Measurements from ENCODE around the gene TFB1M.
A peak's percentile ranks its signal among the peaks of the same experiment; 100 is the strongest.
"Not testable (repeated sequence)": the region's sequence is repeated elsewhere in the genome, so short reads cannot be mapped to it uniquely, and the experiment has no call there.

Gene TFB1M

GRCh38 chr6:155319902-155320301 lies 5.6 kb upstream of the TFB1M start:
- H3K27me3 Mint-ChIP-seq = no peaks in the 10 kb centered on the region
- H3K9me3 Mint-ChIP-seq = no peaks in the 10 kb centered on the region
- H3K4me3 Mint-ChIP-seq = no peak overlapping the region
- no peak overlapping the region for H3K27ac Mint-ChIP-seq
- H3K4me1 Mint-ChIP-seq (ENCODE audit: low read depth) = peaks cover 14% of the 10 kb centered on the region
- no peaks in the 10 kb centered on the region for H3K36me3 Mint-ChIP-seq (ENCODE audit: low read depth)

DNA sequence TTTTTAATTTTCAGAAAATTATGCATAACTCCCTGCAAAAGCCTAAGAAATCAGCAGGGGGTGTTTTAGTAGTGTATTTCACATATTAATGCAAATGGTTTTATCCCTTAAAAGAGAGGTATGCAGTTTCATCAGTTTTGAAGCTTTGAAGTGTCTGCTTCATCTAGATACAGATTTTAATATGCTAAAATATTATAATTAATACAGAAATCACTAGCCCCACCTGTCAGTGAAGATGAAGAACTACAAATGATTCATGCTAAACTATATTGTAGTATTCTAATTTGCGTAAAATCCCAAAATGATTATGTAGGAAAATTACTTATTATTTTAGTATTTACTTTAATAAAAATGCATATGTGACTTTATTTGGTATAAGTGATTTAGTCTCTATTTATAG lies 2.9 kb upstream of the TFB1M start:
- Mint-ChIP-seq H3K4me1 (ENCODE audit: low read depth) (peaks cover 34% of the 10 kb centered on the region), H3K4me3 (no peak overlapping the region), H3K27ac (no peak overlapping the region), H3K27me3 (no peaks in the 10 kb centered on the region), H3K9me3 (no peaks in the 10 kb centered on the region), H3K36me3 (ENCODE audit: low read depth) (peaks cover 5% of the 10 kb centered on the region)

GRCh38 chr6:155316419-155316818 lies 2.1 kb upstream of the TFB1M start:
- no peak overlapping the region for H3K4me3 Mint-ChIP-seq
- no peaks in the 10 kb centered on the region for H3K9me3 Mint-ChIP-seq
- no peaks in the 10 kb centered on the region for H3K27me3 Mint-ChIP-seq
- peaks cover 13% of the 10 kb centered on the region for H3K36me3 Mint-ChIP-seq (ENCODE audit: low read depth)
- no peak overlapping the region for H3K27ac Mint-ChIP-seq
- H3K4me1 Mint-ChIP-seq (ENCODE audit: low read depth) = peaks cover 42% of the 10 kb centered on the region

DNA sequence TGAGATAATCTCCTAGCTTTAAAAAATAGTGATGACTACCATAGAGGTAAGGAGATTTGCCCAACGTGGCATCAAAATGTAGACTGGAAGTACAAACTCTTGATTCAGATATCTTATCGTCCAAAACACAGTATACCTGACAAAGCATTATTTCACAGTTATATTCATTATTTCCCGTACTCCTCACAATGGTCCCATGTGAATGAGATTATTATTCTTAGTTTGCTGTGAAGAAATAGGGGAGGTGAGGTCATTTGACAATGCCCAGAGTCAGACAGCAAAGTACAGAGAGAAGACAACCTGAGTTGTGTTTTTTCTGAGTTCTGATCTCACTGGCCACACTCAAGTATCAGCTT lies 1.2 kb upstream of the TFB1M start:
- H3K27ac Mint-ChIP-seq = peak overlapping the region; percentile 97
- peak overlapping the region; percentile 95 for H3K4me3 Mint-ChIP-seq
- no peaks in the 10 kb centered on the region for H3K9me3 Mint-ChIP-seq
- peaks cover 22% of the 10 kb centered on the region for H3K36me3 Mint-ChIP-seq (ENCODE audit: low read depth)
- peaks cover 50% of the 10 kb centered on the region for H3K4me1 Mint-ChIP-seq (ENCODE audit: low read depth)
- H3K27me3 Mint-ChIP-seq = no peaks in the 10 kb centered on the region

DNA sequence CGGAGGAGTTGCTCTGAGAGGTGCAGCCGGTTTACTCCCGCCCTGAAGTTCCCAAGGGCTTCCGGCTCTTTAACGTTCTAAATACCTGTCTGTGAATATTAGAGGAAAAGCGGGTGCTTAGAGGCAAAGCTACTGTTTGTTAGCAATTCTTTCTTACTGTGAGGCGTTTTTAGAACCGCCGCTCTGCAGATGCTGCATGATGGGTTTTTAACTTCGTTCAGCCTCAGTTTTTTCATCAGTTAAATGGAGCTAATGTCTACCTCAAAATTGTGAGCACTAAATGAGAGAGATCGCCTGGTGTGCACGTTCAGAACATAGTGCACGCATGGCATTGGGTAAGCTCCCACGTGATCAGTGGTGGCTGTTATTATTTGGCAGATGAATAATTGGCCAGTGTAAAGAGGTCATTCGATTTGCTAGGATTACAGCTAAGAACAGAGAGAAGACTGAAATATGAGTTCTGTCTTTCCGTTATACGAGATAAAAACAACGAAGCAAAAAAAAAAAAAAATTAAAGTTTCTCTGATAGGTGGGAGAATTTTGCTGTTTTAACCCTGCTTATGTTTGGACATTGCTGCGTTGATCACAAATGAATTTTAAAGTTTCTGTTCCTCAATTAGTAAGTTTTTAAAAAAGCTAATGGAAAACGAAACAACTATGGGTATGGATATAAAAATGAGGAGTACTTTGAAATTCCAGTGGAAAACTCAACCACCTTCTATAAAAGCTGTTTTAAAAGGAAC lies 660 bp upstream of the TFB1M start:
- Mint-ChIP-seq H3K4me3 (peak overlapping the region; percentile 95), H3K9me3 (no peaks in the 10 kb centered on the region), H3K27me3 (no peaks in the 10 kb centered on the region), H3K36me3 (ENCODE audit: low read depth) (peaks cover 26% of the 10 kb centered on the region), H3K4me1 (ENCODE audit: low read depth) (peaks cover 53% of the 10 kb centered on the region), H3K27ac (peak overlapping the region; percentile 97)

GRCh38 chr6:155313602-155314091 lies 637 bp downstream of the TFB1M start:
- H3K36me3 Mint-ChIP-seq (ENCODE audit: low read depth) = peaks cover 33% of the 10 kb centered on the region

GRCh38 chr6:155312950-155313349 lies 1.3 kb downstream of the TFB1M start:
- not testable (repeated sequence) for H3K27me3 Mint-ChIP-seq, H3K9me3 Mint-ChIP-seq
- Mint-ChIP-seq H3K4me1 (ENCODE audit: low read depth) (peaks cover 52% of the 10 kb centered on the region), H3K4me3 (peak overlapping the region; percentile 95), H3K27ac (peak overlapping the region; percentile 97), H3K36me3 (ENCODE audit: low read depth) (peaks cover 38% of the 10 kb centered on the region)

More at GRCh38 chr6:155313602-155314091, 637 bp downstream of the TFB1M start:
- H3K4me3 Mint-ChIP-seq = peak overlapping the region; percentile 95
- no peaks in the 10 kb centered on the region for H3K9me3 Mint-ChIP-seq
- peak overlapping the region; percentile 97 for H3K27ac Mint-ChIP-seq
- peaks cover 52% of the 10 kb centered on the region for H3K4me1 Mint-ChIP-seq (ENCODE audit: low read depth)
- H3K27me3 Mint-ChIP-seq = no peaks in the 10 kb centered on the region

- Mint-ChIP-seq H3K27ac (no peak overlapping the region), H3K9me3 (no peaks in the 10 kb centered on the region), H3K27me3 (no peaks in the 10 kb centered on the region), H3K36me3 (ENCODE audit: low read depth) (peaks cover 51% of the 10 kb centered on the region), H3K4me3 (no peak overlapping the region), H3K4me1 (ENCODE audit: low read depth) (peaks cover 56% of the 10 kb centered on the region)
Observed at GRCh38 chr6:155311583-155311982, 2.7 kb downstream of the TFB1M start.

DNA sequence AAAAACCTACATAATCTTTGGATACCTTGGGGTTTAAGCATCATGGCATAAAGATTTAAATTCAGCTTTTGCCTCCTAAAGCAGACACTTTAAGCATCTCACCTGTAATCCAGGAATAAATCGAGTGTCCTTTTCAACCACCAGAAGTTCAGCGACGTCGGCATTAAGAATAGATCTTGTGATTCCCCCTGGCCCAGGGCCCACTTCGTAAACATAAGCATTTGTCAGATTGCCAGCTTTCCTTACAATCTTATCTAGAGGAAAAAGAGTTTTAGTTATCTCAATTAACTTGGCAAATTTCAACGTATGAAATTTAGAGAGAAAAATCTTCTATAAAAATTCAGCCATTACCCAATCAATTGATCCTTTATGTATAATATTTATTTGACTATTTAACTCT lies 3.2 kb downstream of the TFB1M start:
- H3K4me1 Mint-ChIP-seq (ENCODE audit: low read depth) = peaks cover 56% of the 10 kb centered on the region
- no peaks in the 10 kb centered on the region for H3K9me3 Mint-ChIP-seq
- peaks cover 56% of the 10 kb centered on the region for H3K36me3 Mint-ChIP-seq (ENCODE audit: low read depth)
- H3K27ac Mint-ChIP-seq = no peak overlapping the region
- H3K4me3 Mint-ChIP-seq = no peak overlapping the region
- no peaks in the 10 kb centered on the region for H3K27me3 Mint-ChIP-seq

- H3K27ac Mint-ChIP-seq = no peak overlapping the region
Observed at GRCh38 chr6:155310596-155310995, 3.7 kb downstream of the TFB1M start.

GRCh38 chr6:155309150-155309549 lies 5.1 kb downstream of the TFB1M start:
- Mint-ChIP-seq H3K4me1 (ENCODE audit: low read depth) (peaks cover 47% of the 10 kb centered on the region), H3K4me3 (no peak overlapping the region), H3K27me3 (no peaks in the 10 kb centered on the region), H3K27ac (no peak overlapping the region), H3K36me3 (ENCODE audit: low read depth) (peaks cover 69% of the 10 kb centered on the region), H3K9me3 (no peaks in the 10 kb centered on the region)

More at GRCh38 chr6:155310596-155310995, 3.7 kb downstream of the TFB1M start:
- Mint-ChIP-seq H3K9me3 (no peaks in the 10 kb centered on the region), H3K27me3 (no peaks in the 10 kb centered on the region), H3K4me3 (no peak overlapping the region), H3K4me1 (ENCODE audit: low read depth) (peaks cover 56% of the 10 kb centered on the region), H3K36me3 (ENCODE audit: low read depth) (peaks cover 61% of the 10 kb centered on the region)

- no peaks in the 10 kb centered on the region for H3K27me3 Mint-ChIP-seq
- no peak overlapping the region for H3K4me3 Mint-ChIP-seq
- H3K36me3 Mint-ChIP-seq (ENCODE audit: low read depth) = peaks cover 77% of the 10 kb centered on the region
- H3K4me1 Mint-ChIP-seq (ENCODE audit: low read depth) = peaks cover 26% of the 10 kb centered on the region
- no peaks in the 10 kb centered on the region for H3K9me3 Mint-ChIP-seq
- no peak overlapping the region for H3K27ac Mint-ChIP-seq
Observed at GRCh38 chr6:155306958-155307357, 7.3 kb downstream of the TFB1M start.

DNA sequence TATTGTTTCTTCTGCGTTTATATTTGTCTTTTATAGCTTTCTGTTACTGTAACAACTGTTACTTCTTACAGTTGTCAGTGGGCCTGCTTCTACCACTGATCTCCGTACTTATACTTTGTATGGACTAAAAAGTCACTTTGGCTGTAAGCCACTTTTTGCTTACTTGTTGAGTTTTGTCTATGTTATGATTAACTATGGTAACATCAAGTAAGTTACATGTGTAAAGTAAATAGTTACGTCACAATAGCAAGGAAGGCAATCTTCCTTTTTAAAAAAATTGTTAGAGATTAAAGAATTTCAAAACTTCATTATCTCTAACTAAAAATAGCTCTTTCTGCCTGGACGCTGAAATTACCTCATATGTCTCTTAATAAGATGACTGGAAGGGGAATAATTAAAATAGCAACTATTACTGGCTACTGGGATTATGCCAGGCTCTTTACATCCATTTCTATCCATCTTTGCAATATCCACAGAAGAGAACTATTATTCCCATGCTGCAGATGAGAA lies 10.9 kb downstream of the TFB1M start:
- H3K27ac Mint-ChIP-seq = no peak overlapping the region

DNA sequence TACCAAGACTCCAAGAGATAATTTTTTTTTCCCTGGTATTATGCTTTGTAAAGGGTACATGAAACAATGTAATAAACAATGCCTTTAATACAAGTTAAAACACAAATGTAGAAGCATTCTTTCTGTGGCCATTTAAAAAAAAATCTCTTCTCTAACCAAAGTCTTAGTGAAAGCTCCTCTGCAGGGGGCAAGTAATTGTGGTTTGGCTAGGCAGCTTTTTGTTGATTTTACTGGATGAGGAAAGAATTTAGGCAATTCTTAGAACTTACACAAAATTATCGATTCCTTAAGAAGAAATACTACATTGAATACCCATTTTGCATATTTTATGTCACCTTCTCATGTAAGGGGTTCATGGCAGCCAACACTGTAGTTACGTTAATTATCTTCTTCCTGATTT lies 12.4 kb downstream of the TFB1M start:
- peaks cover 4% of the 10 kb centered on the region for H3K4me1 Mint-ChIP-seq (ENCODE audit: low read depth)
- H3K4me3 Mint-ChIP-seq = no peak overlapping the region
- no peak overlapping the region for H3K27ac Mint-ChIP-seq
- H3K27me3 Mint-ChIP-seq = no peaks in the 10 kb centered on the region
- peaks cover 68% of the 10 kb centered on the region for H3K36me3 Mint-ChIP-seq (ENCODE audit: low read depth)
- no peaks in the 10 kb centered on the region for H3K9me3 Mint-ChIP-seq

More for the DNA sequence above, 10.9 kb downstream of the TFB1M start:
- no peak overlapping the region for H3K4me3 Mint-ChIP-seq
- H3K36me3 Mint-ChIP-seq (ENCODE audit: low read depth) = peaks cover 67% of the 10 kb centered on the region
- peaks cover 4% of the 10 kb centered on the region for H3K4me1 Mint-ChIP-seq (ENCODE audit: low read depth)
- H3K27me3 Mint-ChIP-seq = no peaks in the 10 kb centered on the region
- H3K9me3 Mint-ChIP-seq = no peaks in the 10 kb centered on the region

DNA sequence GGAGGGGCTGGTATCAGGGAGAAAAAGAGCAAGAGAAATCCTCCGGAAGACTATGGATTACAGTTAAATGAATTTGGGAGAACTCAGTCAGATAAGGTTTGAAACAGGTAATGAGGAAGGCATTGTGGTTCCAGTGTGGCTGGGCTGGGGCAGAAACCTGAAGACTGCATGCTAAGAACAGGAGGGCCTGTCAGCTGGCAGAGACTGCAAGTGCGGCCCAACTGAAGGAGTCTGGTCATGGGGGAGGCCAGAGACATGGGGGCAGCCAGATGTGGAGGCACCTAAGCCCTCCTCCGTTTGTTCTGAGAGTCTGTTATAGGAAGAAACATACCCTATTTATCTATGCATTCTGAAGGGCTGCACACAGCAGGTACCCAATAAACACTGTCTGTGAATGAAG lies 16.6 kb downstream of the TFB1M start:
- Mint-ChIP-seq H3K4me1 (ENCODE audit: low read depth) (peaks cover 4% of the 10 kb centered on the region), H3K27ac (peak overlapping the region; percentile 72), H3K4me3 (no peak overlapping the region), H3K9me3 (no peaks in the 10 kb centered on the region), H3K36me3 (ENCODE audit: low read depth) (peaks cover 67% of the 10 kb centered on the region), H3K27me3 (no peaks in the 10 kb centered on the region)

DNA sequence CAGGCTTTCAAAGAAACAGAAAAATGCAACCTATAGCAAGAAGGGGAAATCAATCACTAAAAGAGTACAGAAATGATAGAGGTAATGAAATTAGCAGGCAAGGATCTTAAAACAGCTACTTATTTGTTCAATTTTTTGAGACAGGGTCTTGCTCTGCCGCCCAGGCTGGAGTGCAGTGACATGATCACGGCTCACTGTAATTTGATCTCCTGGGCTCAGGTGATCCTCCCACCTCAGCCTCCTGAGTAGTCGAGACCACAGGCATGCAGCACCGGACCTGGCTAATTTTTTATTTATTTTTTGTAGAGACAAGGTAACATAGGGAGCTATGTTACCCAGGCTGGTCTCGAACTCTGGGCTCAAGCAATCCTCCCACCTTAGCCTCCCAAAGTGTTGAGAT lies 21.6 kb downstream of the TFB1M start:
- no peak overlapping the region for H3K4me3 Mint-ChIP-seq
- peaks cover 72% of the 10 kb centered on the region for H3K36me3 Mint-ChIP-seq (ENCODE audit: low read depth)
- H3K4me1 Mint-ChIP-seq (ENCODE audit: low read depth) = peaks cover 4% of the 10 kb centered on the region
- no peaks in the 10 kb centered on the region for H3K27me3 Mint-ChIP-seq
- no peak overlapping the region for H3K27ac Mint-ChIP-seq
- no peaks in the 10 kb centered on the region for H3K9me3 Mint-ChIP-seq
